GM21381 (cell line): ENCODE measurements around the gene ZNHIT2.

ENCODE experiments used
- ATAC-seq: cut with Tn5 transposase; IDR thresholded peaks from one replicate; pipeline ENCODE4 v1.9.1; 2021; ENCODE audit warnings: mild to moderate bottlenecking, moderate library complexity; ENCODE audit not compliant: unreplicated experiment

ZNHIT2 gene

GRCh38 chr11:65107751-65108468 is 9.6 kb downstream of the ZNHIT2 start:
- no peak for ATAC-seq

GRCh38 chr11:65107078-65107477 is 10.4 kb downstream of the ZNHIT2 start:
- ATAC-seq: no peak

- ATAC-seq: no peak
Measured at GRCh38 chr11:65104628-65105027, 12.9 kb downstream of the ZNHIT2 start.

GRCh38 chr11:65103476-65103875 is 14.0 kb downstream of the ZNHIT2 start:
- no peak for ATAC-seq

GRCh38 chr11:65102142-65103095 is 15.1 kb downstream of the ZNHIT2 start:
- ATAC-seq: no peak

GRCh38 chr11:65100674-65101350 is 16.7 kb downstream of the ZNHIT2 start:
- ATAC-seq: no peak

- no peak for ATAC-seq
Measured at GRCh38 chr11:65096926-65097325, 20.6 kb downstream of the ZNHIT2 start.

- peak; percentile 74 for ATAC-seq
Measured at GRCh38 chr11:65095974-65096806, 21.3 kb downstream of the ZNHIT2 start, which contains the start of gene VPS51. Gene VPS51 (plus strand): TSS chr11:65096214. CDS start chr11:65096251, 37 bp downstream.

- no peak for ATAC-seq
Measured at GRCh38 chr11:65095427-65095826, 22.1 kb downstream of the ZNHIT2 start.

- ATAC-seq: no peak
Measured at GRCh38 chr11:65090628-65091027, 26.9 kb downstream of the ZNHIT2 start.

GRCh38 chr11:65089621-65090020 is 27.9 kb downstream of the ZNHIT2 start:
- no peak for ATAC-seq

GRCh38 chr11:65087827-65088226 is 29.7 kb downstream of the ZNHIT2 start:
- ATAC-seq: no peak

- ATAC-seq: no peak
Measured at GRCh38 chr11:65087216-65087615, 30.3 kb downstream of the ZNHIT2 start.

- ATAC-seq: no peak
Measured at GRCh38 chr11:65086809-65087208, 30.7 kb downstream of the ZNHIT2 start.

- no peak for ATAC-seq
Measured at GRCh38 chr11:65085446-65085845, 32.1 kb downstream of the ZNHIT2 start.

GRCh38 chr11:65084598-65085375 is 32.7 kb downstream of the ZNHIT2 start:
- ATAC-seq: peak; percentile 2

GRCh38 chr11:65083834-65084597 is 33.5 kb downstream of the ZNHIT2 start, which contains the start of the genes CDCA5 and ZFPL1:
Gene CDCA5 (minus strand): TSS chr11:65084040. CDS start chr11:65083978, 62 bp downstream.
Gene ZFPL1 (plus strand): TSS chr11:65084222. CDS start chr11:65084699, 477 bp downstream.
- ATAC-seq: peak; percentile 77

GRCh38 chr11:65083134-65083833 is 34.2 kb downstream of the ZNHIT2 start:
- peak; percentile 11 for ATAC-seq
